ENCODE data around the gene SLC26A3.

DNA sequence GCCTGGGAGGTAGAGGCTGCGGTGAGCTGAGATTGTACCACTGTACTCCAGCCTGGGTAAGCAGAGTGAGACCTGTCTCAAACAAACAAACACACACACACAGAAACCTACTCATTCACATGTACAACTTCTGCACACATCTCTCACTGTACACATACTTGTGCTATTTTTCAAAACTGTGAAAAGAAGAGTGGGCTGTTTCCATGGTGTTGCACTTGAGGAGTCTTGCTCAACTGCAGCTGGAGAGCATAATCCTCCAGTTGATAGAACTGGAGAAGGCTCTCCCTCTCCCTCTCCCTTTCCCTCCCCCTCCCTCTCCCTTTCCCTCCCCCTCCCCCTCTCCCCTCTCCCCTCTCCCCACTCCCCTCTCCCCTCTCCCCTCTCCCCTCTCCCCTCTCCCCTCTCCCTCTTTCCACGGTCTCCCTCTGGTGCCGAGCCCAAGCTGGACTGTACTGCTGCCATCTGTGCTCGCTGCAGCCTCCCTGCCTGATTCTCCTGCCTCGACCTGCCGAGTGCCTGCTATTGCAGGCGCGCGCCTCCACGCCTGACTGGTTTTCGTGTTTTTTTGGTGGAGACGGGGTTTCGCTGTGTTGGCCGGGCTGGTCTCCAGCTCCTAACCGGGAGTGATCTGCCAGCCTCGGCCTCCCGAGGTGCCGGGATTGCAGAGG lies 44.3 kb upstream of the SLC26A3 start:
- no peak for TF ChIP-seq POLR2A (IDR thresholded peaks at IDR 0.05; ENCODE audit: low read depth)
- no peak for TF ChIP-seq POLR2AphosphoS5 (IDR thresholded peaks at IDR 0.05)
